Mucosa of stomach (tissue), 1 donor: ENCODE results near the gene RAB14.
"Not testable (repeated sequence)": the region's sequence is repeated elsewhere in the genome, so short reads cannot be mapped to it uniquely, and the experiment has no call there.

Experiments used
- H3K27me3 ChIP-seq: one replicate; pipeline ENCODE4 v1.7.0; 2013; ENCODE audit warnings: mild to moderate bottlenecking, low read length; ENCODE audit not compliant: control insufficient read depth, insufficient read depth
- H3K36me3 ChIP-seq: one replicate; pipeline ENCODE4 v1.7.0; 2013; ENCODE audit warnings: low read length; ENCODE audit not compliant: control insufficient read depth, insufficient read depth
- H3K4me1 ChIP-seq: one replicate; pipeline ENCODE4 v1.7.0; 2013; ENCODE audit warnings: mild to moderate bottlenecking, low read length; ENCODE audit not compliant: control insufficient read depth, insufficient read depth
- H3K4me3 ChIP-seq: one replicate; pipeline ENCODE4 v1.7.0; 2013; ENCODE audit warnings: low read length
- H3K9ac ChIP-seq: one replicate; pipeline ENCODE4 v1.7.0; 2013; ENCODE audit warnings: mild to moderate bottlenecking, low read length, moderate library complexity
- H3K9me3 ChIP-seq: one replicate; pipeline ENCODE4 v1.7.0; 2013; ENCODE audit warnings: mild to moderate bottlenecking, low read length, moderate library complexity; ENCODE audit not compliant: control insufficient read depth
- donor health status: Pancreatic carcinoma.

The RAB14 gene

GRCh38 chr9:121138973-121139372 is 62.7 kb downstream of the RAB14 start:
- no peak overlapping the region for H3K9ac ChIP-seq
- no peak overlapping the region for H3K4me3 ChIP-seq
- H3K4me1 ChIP-seq, result no peaks in the 10 kb centered on the region
- peaks cover 6% of the 10 kb centered on the region for H3K36me3 ChIP-seq
- no peaks in the 10 kb centered on the region for H3K9me3 ChIP-seq
- no peaks in the 10 kb centered on the region for H3K27me3 ChIP-seq

GRCh38 chr9:121138561-121138960 is 63.1 kb downstream of the RAB14 start:
- Histone ChIP-seq H3K9ac (no peak overlapping the region), H3K36me3 (peaks cover 6% of the 10 kb centered on the region), H3K27me3 (no peaks in the 10 kb centered on the region), H3K4me3 (no peak overlapping the region), H3K4me1 (peaks cover under 1% of the 10 kb centered on the region), H3K9me3 (no peaks in the 10 kb centered on the region)

- H3K9ac ChIP-seq, result no peak overlapping the region
These were observed 66.0 kb downstream of the RAB14 start for GRCh38 chr9:121135642-121136041.

GRCh38 chr9:121133104-121133816 is 68.4 kb downstream of the RAB14 start:
- Histone ChIP-seq H3K9me3 (no peaks in the 10 kb centered on the region), H3K27me3 (no peaks in the 10 kb centered on the region), H3K9ac (no peak overlapping the region), H3K36me3 (no peaks in the 10 kb centered on the region), H3K4me1 (peaks cover 13% of the 10 kb centered on the region), H3K4me3 (no peak overlapping the region)

More at GRCh38 chr9:121135642-121136041, 66.0 kb downstream of the RAB14 start:
- no peak overlapping the region for H3K4me3 ChIP-seq
- H3K9me3 ChIP-seq, result no peaks in the 10 kb centered on the region
- peaks cover 13% of the 10 kb centered on the region for H3K4me1 ChIP-seq
- no peaks in the 10 kb centered on the region for H3K36me3 ChIP-seq
- H3K27me3 ChIP-seq, result no peaks in the 10 kb centered on the region

- H3K9ac ChIP-seq, H3K36me3 ChIP-seq, H3K9me3 ChIP-seq, H3K27me3 ChIP-seq, H3K4me3 ChIP-seq: not testable (repeated sequence)
- peaks cover 13% of the 10 kb centered on the region for H3K4me1 ChIP-seq
These were observed 72.3 kb downstream of the RAB14 start for GRCh38 chr9:121129384-121129783.
